ENCODE measurements around the gene PTPRN2.
"Not testable (repeated sequence)": the region's sequence is repeated elsewhere in the genome, so short reads cannot be mapped to it uniquely, and the experiment has no call there.

Gene PTPRN2

GRCh38 chr7:158468181-158468580 is 119.4 kb downstream of the PTPRN2 start:
- DNase-seq (ENCODE audit: low read depth in 2 of 2) = no peak

- DNase-seq (ENCODE audit: low read depth in 2 of 2) = no peak
Observed at GRCh38 chr7:158467562-158467961, 120.1 kb downstream of the PTPRN2 start.

GRCh38 chr7:158463317-158463716 is 124.3 kb downstream of the PTPRN2 start:
- DNase-seq (ENCODE audit: low read depth in 2 of 2) = no peak

GRCh38 chr7:158461824-158462223 is 125.8 kb downstream of the PTPRN2 start:
- DNase-seq (ENCODE audit: low read depth in 2 of 2) = no peak

GRCh38 chr7:158460665-158461064 is 127.0 kb downstream of the PTPRN2 start:
- no peak for DNase-seq (ENCODE audit: low read depth in 2 of 2)

- DNase-seq (ENCODE audit: low read depth in 2 of 2) = no peak
Observed at GRCh38 chr7:158458716-158459282, 128.8 kb downstream of the PTPRN2 start.

GRCh38 chr7:158458096-158458495 is 129.5 kb downstream of the PTPRN2 start:
- no peak for DNase-seq (ENCODE audit: low read depth in 2 of 2)

- not testable (repeated sequence) for DNase-seq (ENCODE audit: low read depth in 2 of 2)
Observed at GRCh38 chr7:158457586-158457985, 130.0 kb downstream of the PTPRN2 start.

GRCh38 chr7:158454631-158455030 is 133.0 kb downstream of the PTPRN2 start:
- no peak for DNase-seq (ENCODE audit: low read depth in 2 of 2)

- DNase-seq (ENCODE audit: low read depth in 2 of 2) = no peak
Observed at GRCh38 chr7:158453663-158454062, 134.0 kb downstream of the PTPRN2 start.

GRCh38 chr7:158452331-158452730 is 135.3 kb downstream of the PTPRN2 start:
- no peak for DNase-seq (ENCODE audit: low read depth in 2 of 2)

GRCh38 chr7:158450476-158451124 is 137.0 kb downstream of the PTPRN2 start:
- no peak for DNase-seq (ENCODE audit: low read depth in 2 of 2)

- DNase-seq (ENCODE audit: low read depth in 2 of 2) = no peak
Observed at GRCh38 chr7:158449942-158450341, 137.7 kb downstream of the PTPRN2 start.

- no peak for DNase-seq (ENCODE audit: low read depth in 2 of 2)
Observed at GRCh38 chr7:158449266-158449665, 138.4 kb downstream of the PTPRN2 start.

GRCh38 chr7:158448430-158449100 is 139.1 kb downstream of the PTPRN2 start:
- no peak for DNase-seq (ENCODE audit: low read depth in 2 of 2)

GRCh38 chr7:158447506-158448171 is 140.0 kb downstream of the PTPRN2 start:
- no peak for DNase-seq (ENCODE audit: low read depth in 2 of 2)

GRCh38 chr7:158447151-158447505 is 140.5 kb downstream of the PTPRN2 start:
- no peak for DNase-seq (ENCODE audit: low read depth in 2 of 2)

- no peak for DNase-seq (ENCODE audit: low read depth in 2 of 2)
Observed at GRCh38 chr7:158446706-158447105, 140.9 kb downstream of the PTPRN2 start.

- no peak for DNase-seq (ENCODE audit: low read depth in 2 of 2)
Observed at GRCh38 chr7:158446281-158446680, 141.3 kb downstream of the PTPRN2 start.

- no peak for DNase-seq (ENCODE audit: low read depth in 2 of 2)
Observed at GRCh38 chr7:158445421-158446175, 142.0 kb downstream of the PTPRN2 start.

GRCh38 chr7:158444501-158445420 is 142.9 kb downstream of the PTPRN2 start:
- no peak for DNase-seq (ENCODE audit: low read depth in 2 of 2)

Data from stimulated activated CD8-positive, alpha-beta memory T cell treated with anti-CD3 and anti-CD28 coated beads, Interleukin-15, amount 100 ng/mL, for 48 hours (primary cell).